NK-92 treated with Interleukin-12 subunit alpha and Interleukin-12 subunit beta, amount 100 ng/mL, for 24 hours (cell line): Measurements from ENCODE around the gene ZFP36L1.

Source experiments
- DNase-seq: peaks from one replicate; lab custom pipeline; 2025; lab: John Stamatoyannopoulos, UW

Gene ZFP36L1

GRCh38 chr14:68738559-68738958 is 54.3 kb downstream of the ZFP36L1 start:
- no peak for DNase-seq
